GM19193 (cell line): ENCODE measurements around the gene ATP10B.

Experiments
- POLR2A ChIP-seq: IDR thresholded peaks from 4 replicates; pipeline ENCODE4 v1.6.1; 2011; ENCODE audit not compliant: insufficient read depth, insufficient read length; ENCODE audit errors: extremely low read depth

ATP10B gene

GRCh38 chr5:160743027-160743426 is 109.0 kb downstream of the ATP10B start:
- no peak for TF ChIP-seq POLR2A

DNA sequence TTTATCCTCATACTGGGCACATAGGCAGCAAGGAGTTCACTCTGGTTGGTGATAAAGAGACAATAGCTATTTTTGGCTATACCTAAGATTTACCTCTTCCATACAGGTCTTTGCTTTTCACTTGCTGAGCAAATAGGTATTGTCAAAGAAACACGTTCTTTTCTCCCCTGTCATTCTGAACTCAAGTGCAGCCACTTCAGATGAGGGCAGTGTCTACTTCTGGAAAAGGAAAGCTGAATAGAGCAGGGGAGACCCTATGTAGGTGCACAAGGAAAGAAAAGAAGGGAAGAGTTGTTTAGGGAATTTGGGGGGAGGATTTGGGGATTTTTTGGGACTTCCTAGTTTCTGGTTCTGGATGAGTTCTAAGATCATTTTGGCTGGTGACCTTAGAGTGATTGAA is 109.6 kb downstream of the ATP10B start:
- no peak for TF ChIP-seq POLR2A

DNA sequence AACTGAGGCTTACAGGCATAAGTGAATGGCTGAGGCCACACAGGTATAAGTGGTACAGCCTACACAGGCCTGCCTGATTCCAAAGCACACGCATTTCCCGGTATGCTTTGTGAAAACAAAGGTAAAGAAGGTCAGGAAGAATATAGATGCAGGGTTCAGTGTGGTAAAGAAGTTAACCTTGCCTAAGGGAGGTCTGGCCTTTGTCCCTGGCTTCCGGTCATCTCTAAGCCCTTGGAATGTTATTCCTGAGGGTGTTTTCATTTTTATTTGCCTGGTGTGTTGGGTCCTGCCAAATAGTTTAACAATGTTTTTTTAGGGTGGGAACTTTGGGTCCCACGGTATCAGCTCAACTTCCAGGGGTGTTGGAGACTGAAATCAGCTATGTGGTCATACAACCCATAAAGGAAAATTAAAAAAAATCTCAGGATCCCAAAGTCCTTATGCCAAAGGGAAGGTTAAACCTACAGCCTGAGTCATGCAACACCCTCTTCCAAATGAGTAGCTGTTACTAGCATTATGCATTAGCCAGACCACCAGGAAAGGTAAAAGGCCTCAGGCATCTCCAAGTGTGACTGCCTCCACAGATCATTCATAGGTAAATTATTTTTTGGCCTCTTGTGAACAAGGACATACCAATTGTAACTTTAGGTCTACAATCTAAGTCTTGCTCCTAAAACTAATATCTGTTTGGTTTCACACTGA is 124.6 kb downstream of the ATP10B start:
- TF ChIP-seq POLR2A = no peak

GRCh38 chr5:160726721-160727120 is 125.3 kb downstream of the ATP10B start:
- no peak for TF ChIP-seq POLR2A

GRCh38 chr5:160720822-160721221 is 131.2 kb downstream of the ATP10B start:
- TF ChIP-seq POLR2A = no peak

DNA sequence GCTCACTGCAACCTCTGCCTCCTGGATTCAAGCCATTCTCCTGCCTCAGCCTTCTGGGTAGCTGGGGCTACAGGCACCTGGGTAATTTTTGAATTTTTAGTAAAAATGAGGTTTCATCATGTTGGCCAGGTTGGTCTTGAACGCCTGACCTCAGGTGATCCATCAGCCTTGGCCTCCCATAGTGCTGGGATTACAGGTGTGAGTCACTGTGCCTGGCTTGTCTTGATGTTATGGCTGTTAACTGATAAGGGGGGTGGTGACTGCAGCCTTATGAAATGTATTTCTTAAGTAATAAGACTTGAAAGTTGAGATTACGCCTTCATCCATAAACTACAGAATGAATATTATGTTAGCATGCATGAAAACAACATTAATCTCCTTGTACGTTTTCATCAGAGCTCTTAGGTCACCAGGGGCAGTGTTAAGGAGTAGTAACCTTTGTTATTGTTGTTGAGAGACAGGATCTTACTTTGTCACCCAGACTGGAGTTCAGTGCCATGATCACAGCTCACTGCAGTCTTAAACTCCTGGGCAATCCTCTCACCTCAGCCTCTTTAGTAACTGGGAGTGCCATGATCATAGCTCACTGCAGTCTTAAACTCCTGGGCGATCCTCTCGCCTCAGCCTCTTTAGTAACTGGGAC is 148.3 kb downstream of the ATP10B start:
- no peak for TF ChIP-seq POLR2A

- no peak for TF ChIP-seq POLR2A
Observed at GRCh38 chr5:160702934-160703333, 149.1 kb downstream of the ATP10B start.

GRCh38 chr5:160702311-160702803 is 149.7 kb downstream of the ATP10B start:
- TF ChIP-seq POLR2A = no peak

DNA sequence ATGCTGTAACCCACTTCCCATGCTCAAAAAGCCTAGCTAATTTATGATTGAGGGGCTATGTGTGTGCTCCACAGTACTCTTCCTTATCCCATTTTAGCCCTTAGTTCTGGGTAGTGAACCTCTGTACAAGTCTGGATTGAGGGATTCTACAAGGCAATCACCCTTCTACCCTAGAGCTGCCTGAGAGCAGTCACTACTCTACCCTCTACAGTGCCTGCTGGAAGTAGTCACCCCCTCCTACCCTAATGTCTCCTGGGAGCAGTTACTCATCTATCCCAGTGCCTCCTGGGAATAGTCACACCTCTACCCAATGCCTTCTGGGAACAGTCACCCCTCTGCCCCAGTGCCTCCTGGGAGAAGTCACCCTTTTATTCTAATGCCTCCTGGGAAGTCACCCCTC is 150.6 kb downstream of the ATP10B start:
- TF ChIP-seq POLR2A = no peak

- TF ChIP-seq POLR2A = no peak
Observed at GRCh38 chr5:160699301-160699700, 152.7 kb downstream of the ATP10B start.

DNA sequence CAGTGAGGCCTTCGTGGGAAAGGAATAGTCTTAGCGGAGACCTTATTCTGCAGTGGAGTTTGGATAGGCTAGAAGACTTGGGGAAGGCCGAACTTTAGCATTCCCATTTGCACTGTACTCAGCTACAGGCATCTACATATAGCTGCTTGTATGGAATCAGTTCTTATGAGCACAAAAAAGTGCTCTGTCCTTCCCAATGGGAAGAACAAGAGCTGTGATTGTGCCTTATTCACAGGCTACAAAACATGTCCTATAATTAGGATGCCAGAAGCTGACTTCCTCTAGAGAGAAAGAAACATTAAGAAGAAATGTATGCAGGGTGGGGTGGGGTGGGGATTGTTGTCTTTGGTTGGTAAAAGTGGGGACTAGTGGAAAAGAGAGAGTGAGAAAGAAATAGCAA is 154.7 kb downstream of the ATP10B start:
- no peak for TF ChIP-seq POLR2A

GRCh38 chr5:160694896-160695295 is 157.1 kb downstream of the ATP10B start:
- TF ChIP-seq POLR2A = no peak

GRCh38 chr5:160693831-160694465 is 158.1 kb downstream of the ATP10B start:
- no peak for TF ChIP-seq POLR2A

DNA sequence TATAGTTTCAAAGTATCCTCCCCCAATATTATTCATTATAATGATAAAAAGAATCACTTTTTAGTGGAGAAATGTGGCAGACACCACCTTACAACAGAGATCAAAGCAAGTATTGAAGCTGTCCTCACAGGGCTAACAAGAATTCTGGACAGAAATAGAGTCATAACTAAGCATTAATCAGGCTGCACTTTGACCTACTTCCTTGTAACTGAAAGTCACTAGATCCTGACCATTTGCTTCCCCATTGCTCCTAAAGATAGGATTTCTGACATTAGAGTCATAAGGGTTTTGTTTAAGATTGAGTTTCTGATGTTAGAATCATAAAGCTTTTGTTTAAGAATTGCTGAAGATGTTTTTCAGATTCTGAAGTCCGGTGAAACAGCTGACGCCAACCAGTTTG is 159.7 kb downstream of the ATP10B start:
- no peak for TF ChIP-seq POLR2A

DNA sequence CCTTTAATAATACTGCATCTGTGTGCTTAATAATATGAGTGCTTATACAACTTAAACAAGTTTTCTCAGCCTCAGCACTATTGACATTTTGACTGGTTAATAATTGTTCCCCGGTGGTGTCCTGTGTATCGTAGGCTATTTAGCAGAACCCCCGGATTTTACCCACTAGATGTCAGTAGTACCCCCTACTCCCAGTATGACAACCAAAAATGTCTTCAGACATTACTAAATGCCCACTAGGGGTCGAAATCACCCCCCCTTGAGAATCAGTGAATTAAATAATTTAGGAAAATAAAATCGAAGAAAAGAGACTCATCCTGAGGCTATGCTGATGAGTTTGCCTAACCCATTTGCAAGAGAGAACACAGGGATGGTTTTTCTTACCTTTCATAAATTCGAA is 166.3 kb downstream of the ATP10B start:
- TF ChIP-seq POLR2A = no peak

- TF ChIP-seq POLR2A = no peak
Observed at GRCh38 chr5:160685219-160685618, 166.8 kb downstream of the ATP10B start.
